Measurements from ENCODE around the gene RBM6. TPM values are rescaled to one million over a fixed set of nuclear protein-coding genes. Genes with fewer than 3 reads are reported as not detected.

RBM6 gene
- polyA plus RNA-seq, 1 donor = 194 TPM

GRCh38 chr3:50126287-50127211, 186.6 kb downstream of the RBM6 start:
- DNase-seq = peak; percentile 73

Other genes starting within 250 kb of the RBM6 start
- 2.6 TPM for gene AMIGO3, start 220.5 kb upstream of the RBM6 start, polyA plus RNA-seq (ENCODE audit: insufficient read length)
- 14.1 TPM for gene GMPPB, start 216.2 kb upstream of the RBM6 start, polyA plus RNA-seq (ENCODE audit: insufficient read length)
- gene IP6K1, start 153.6 kb upstream of the RBM6 start, polyA plus RNA-seq (ENCODE audit: insufficient read length) = 50.9 TPM
- 0.28 TPM for gene CDHR4, start 140.3 kb upstream of the RBM6 start, polyA plus RNA-seq (ENCODE audit: insufficient read length)
- gene INKA1, start 136.9 kb upstream of the RBM6 start, polyA plus RNA-seq (ENCODE audit: insufficient read length) = 8.6 TPM
- 40.7 TPM for gene UBA7, start 126.2 kb upstream of the RBM6 start, polyA plus RNA-seq (ENCODE audit: insufficient read length)
- gene TRAIP, start 83.6 kb upstream of the RBM6 start, polyA plus RNA-seq (ENCODE audit: insufficient read length) = 16.3 TPM
- not detected for gene CAMKV, start 70.2 kb upstream of the RBM6 start, polyA plus RNA-seq (ENCODE audit: insufficient read length)
- 2.8 TPM for gene MST1R, start 36.3 kb upstream of the RBM6 start, polyA plus RNA-seq (ENCODE audit: insufficient read length)
- gene MON1A, start 10.3 kb upstream of the RBM6 start, polyA plus RNA-seq (ENCODE audit: insufficient read length) = 6.6 TPM
- gene RBM5, start 148.8 kb downstream of the RBM6 start, polyA plus RNA-seq (ENCODE audit: insufficient read length) = 401 TPM
- gene SEMA3F, start 215.2 kb downstream of the RBM6 start, polyA plus RNA-seq (ENCODE audit: insufficient read length) = 69.8 TPM